ELR (cell line): Measurements from ENCODE around the gene VPREB3.
A peak's percentile ranks its signal among the peaks of the same experiment; 100 is the strongest.

Experiments
- DNase-seq: peaks from one replicate; pipeline ENCODE4 v3.0.0-alpha.2; 2015; ENCODE audit warnings: low read depth

Gene VPREB3

DNA sequence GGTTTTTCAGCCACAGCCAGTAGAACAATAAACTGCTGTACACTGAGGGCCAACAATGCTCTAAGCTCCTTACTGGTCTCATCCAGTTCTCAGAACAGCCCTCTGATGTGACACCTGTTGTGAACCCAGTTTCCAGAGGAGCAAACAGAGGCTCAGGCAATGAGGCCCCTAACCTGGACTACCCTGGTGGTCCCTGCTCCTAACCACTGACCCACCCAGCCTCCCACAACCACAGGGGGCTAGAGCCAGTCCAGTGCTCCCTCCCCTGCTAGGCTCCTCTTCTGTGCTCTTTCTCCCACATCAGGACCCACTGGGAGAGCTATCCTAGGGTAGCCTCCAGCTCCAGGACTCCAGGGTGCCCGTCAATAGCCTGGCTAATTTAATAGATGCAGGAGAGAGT is 28.5 kb upstream of the VPREB3 start:
- DNase-seq, result no peak

DNA sequence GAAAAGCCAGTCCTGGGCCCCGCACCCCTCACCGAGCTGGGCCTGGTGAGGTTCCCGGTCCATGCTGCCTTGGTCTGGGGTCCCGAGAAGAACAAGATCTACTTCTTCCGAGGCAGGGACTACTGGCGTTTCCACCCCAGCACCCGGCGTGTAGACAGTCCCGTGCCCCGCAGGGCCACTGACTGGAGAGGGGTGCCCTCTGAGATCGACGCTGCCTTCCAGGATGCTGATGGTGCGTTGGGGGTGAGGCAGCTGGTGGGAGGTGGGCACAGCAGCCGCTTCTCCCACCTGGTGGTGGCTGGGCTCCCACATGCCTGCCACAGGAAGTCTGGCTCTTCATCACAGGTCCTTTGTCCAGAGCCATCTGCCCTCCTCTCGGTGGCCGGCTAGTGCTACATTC is 28.0 kb upstream of the VPREB3 start:
- DNase-seq, result no peak

DNA sequence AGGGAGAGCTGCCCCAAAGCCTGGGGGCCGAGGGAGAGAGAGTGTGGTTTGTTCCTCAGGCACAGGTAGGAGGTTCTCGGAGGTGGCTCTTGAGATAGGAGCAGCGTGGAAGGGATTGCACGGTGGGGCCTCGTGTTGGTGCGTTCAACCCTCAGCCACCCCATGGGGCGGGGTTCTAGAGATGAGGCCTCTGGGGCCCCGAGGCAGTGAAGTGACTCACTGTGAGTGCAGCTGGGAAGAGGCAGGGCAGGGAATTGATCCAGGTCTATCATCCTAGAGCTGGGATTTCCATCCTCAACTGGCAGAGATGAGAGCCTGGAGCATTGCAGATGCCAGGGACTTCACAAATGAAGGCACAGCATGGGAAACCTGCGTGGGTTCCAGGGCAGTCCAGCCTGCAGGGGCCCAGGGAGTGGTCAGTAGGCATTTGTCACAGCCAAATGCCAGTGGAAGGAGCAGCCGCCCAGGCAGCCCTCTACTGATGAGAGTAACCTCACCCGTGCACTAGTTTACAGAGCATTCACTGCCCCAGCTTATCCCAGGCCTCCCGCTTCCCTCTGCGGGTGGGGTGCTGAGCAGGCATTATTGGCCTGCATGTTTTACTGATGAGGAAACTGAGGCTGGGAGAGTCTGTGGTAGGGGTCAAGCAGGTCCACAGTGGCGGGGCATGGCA is 27.4 kb upstream of the VPREB3 start:
- peak; percentile 93 for DNase-seq

DNA sequence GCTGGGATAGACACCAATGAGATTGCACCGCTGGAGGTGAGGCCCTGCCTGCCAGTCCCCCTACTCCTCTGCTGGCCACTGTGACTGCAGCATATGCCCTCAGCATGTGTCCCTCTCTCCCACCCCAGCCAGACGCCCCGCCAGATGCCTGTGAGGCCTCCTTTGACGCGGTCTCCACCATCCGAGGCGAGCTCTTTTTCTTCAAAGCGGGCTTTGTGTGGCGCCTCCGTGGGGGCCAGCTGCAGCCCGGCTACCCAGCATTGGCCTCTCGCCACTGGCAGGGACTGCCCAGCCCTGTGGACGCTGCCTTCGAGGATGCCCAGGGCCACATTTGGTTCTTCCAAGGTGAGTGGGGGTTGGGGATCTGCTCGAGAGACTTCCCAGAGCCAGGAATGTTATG is 26.8 kb upstream of the VPREB3 start:
- no peak for DNase-seq

- DNase-seq, result no peak
Measured at GRCh38 chr22:23780146-23780748, 26.0 kb upstream of the VPREB3 start.

GRCh38 chr22:23779731-23780130 is 25.5 kb upstream of the VPREB3 start:
- DNase-seq, result no peak

GRCh38 chr22:23779083-23779482 is 24.9 kb upstream of the VPREB3 start:
- DNase-seq, result no peak

DNA sequence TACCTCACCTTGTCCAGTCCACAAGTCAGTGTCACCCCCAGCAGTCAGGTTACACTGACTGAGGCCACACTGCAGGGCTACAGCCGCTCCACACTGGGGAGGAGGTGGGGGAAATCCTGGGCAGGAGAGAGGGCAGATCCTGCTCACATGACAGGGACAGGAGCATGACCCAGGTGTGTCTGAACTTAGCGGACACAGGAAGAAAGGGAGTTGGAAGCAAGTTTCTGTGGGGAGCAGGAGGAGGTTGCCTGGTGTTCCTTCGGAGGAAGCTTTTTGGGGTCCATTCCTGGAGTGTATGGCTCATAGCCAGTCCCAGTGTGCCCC is 24.3 kb upstream of the VPREB3 start:
- no peak for DNase-seq

GRCh38 chr22:23777776-23778576 is 23.8 kb upstream of the VPREB3 start:
- no peak for DNase-seq

GRCh38 chr22:23775779-23776375 is 21.7 kb upstream of the VPREB3 start:
- no peak for DNase-seq

GRCh38 chr22:23774922-23775436 is 20.8 kb upstream of the VPREB3 start:
- DNase-seq, result peak; percentile 26

DNA sequence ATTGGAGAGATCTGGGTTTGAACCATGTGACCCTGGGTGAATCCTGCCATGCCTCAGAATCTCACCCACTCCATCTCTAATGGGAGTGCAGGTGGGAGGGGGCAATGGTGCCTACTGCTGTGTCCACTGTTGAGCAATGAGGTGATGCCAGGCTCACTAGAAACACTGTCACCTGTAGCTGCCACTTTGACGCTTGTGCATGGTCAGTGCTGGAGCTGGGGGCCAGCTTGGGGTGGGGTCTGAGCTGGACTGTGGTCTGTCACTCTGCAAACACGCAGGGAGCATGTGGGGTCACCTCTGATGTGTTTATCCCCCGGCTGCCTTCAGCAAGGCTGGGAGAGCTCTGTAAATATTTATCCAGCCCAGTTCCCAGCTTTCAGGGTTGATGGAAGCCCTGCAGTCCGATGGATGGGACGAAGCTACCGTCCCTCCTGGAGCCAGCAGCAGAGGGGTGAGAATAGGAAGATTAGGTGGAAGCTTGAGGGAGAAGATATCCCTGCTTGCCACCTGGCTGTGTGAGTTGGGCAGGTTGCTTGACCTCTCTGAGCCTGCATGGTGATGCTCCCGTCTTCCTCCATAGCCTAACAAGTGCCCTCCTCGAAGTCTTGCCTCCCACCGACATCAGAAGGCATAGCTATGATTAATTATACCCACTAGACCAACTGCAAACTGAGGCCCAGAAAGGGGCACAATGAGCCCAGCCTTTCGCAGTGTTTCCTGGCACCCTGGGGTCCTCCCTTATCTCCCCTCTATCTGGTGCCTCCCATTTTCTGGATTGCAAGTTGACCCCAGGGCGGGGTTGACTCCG is 20.1 kb upstream of the VPREB3 start:
- no peak for DNase-seq

DNA sequence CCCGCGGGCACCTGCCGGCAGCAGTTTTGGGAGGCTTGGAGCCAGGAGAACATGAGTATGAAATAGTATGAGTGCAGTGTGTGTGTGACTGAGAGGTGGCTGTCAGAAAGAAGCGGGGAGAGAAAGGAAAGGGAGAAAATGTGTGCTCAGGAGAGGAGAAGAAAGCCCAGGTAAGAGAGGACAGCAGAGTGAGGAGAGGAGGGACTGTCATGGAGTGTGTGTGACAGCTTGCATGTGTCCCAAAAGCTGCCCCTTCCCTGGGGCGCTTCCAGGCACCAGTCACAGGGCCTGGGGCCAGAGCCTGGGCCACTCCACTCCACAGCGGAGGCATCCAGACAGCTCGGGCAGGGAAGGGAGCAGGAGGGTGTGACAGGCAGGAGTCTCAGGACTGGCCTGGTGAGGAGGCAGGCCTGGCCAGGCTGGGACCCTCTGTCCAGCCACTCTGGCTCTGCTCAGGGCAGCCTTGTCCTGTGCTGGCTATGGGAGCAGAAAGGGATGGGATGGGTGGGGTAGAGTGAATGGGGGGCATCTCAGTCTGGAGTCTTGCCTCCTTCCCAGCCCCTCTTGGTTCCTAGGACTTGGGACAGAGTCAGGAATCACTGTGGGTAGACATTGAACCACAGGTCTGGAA is 19.4 kb upstream of the VPREB3 start:
- no peak for DNase-seq

DNA sequence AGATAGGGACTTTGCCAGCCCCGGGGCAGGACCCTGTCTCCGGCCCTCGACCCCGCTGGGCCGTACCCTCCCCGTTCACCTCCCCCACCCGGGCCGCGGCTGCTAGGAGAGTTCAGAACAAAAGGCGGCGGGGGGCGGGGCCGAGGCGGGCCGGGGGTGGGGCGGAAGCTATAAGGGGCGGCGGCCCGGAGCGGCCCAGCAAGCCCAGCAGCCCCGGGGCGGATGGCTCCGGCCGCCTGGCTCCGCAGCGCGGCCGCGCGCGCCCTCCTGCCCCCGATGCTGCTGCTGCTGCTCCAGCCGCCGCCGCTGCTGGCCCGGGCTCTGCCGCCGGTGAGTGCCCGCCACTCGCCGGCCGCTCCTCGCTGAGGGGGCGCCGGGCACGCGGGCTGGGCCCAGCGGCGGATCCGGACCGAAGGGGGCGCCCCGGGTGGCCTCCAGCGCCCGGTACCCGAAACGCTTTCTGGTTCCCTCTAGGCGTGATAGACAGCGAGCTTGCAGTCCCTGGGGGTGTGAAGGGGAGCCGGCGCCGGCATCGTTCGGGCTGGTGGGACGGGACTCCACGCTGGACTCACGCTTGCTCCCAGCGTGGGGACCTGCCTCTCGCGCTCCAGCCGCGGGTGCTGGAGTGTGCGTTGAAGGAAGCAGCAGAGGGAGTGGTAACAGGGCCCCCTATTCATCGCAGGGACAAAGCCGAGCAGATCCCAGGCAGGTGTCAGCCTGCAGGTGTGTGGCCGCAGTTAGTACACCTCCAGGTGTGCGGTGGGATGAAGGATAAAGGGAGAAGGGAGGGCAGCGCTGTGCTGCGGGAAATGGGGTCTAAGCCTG is 18.6 kb upstream of the VPREB3 start, which contains the start of gene MMP11:
Gene MMP11 (plus strand): TSS at position 201 of the 825 bp plus-strand sequence. CDS start 22 bp downstream, at position 223.
- peak; percentile 65 for DNase-seq

- no peak for DNase-seq
Measured at GRCh38 chr22:23772315-23772648, 18.1 kb upstream of the VPREB3 start.

DNA sequence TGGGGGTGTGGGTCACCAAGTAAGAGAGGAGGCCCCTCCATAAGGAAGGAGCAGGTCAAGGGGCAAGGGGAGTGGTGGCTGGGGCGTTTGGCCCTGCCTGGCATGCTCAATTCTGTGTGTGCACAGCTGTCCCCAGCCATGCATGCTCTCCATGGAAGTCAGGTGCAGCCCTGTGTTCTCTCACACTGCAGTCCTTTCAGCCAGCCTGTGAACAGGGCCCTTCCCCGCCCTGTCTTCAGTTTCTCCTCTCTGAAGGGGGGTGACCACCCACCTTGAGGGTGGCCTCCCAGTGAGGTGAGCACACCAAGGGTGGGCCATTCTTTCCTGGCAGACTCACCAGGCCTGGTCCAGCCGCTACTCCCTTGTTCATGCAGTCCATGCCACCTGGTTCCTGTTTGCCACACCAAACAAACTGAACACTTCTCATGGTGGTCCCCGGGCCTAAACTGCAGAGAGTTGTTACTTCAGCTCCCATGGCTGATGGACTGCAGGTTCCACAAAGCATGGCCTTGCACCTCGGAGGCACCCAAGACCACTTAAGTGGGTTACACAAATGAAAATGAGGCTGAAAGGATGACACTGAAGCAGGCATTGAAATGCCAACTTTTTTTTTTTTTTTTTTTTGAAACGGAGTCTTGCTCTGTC is 15.2 kb upstream of the VPREB3 start:
- no peak for DNase-seq

DNA sequence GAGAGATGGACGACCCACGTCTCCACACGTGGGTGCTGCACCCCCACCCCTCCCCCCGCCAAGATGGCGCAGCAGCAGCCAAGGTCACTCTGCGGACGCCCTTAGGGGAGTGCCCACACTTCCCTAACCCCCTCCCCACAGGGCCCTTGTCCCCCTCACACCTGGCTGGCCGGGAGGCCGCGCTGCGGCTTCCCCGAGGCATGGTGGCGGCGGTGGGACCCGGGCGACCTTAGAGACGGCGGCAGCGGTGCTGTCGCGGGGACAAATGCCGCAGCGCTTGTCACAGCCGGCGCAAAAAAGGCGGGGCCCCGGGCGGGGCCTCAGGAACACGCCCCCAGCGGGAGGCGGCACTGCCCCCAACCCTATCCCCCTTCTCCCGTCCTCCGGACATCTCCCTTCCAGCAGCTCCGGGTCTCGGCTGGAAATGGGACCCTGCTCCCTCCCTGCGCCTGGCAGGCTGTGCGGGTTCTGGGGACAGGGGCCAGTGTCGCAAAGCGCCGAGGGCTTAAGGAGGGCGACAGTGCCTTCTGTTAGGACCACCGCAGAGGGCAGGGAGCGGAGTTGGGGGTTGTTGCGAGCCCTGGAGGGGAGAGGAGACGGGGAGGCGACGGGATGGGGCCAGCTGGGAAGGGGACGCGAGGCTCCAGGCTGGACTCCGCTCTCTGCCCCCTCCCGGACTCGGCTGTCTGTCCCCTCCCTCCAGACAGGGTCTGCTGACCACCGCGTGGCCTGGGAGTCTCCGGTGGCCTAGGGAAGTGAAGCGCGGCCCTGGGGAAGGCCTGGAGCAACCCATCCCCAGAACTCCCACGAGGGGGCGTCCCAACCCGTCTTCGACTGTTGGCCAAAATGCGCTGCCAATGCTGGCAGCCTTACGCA is 13.7 kb upstream of the VPREB3 start, which contains the start of gene CHCHD10:
Gene CHCHD10 (minus strand): TSS at position 300 of the 876 bp plus-strand sequence. CDS start 98 bp downstream, at position 202.
- DNase-seq, result peak; percentile 80

DNA sequence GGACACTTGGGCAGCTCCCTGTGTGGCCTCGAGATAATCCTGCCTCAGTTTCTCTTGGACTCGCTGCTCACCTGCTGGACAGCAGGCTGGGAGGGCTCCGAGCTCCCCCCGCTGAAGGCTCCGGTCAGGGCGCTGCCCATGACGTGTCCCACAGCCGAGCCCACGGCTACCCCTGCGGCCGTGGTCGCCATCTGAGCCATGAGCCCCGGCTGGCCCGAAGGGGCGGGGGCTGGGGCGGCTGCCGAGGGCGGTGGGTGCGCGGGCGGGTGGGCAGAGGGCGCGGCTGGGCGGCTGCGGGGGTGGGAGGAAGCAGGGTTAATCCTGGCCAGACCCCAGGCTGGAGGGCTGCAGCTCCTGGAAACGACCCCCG is 13.1 kb upstream of the VPREB3 start:
- no peak for DNase-seq
